B cell (primary cell): ENCODE data around the gene SKAP1. TPM values are rescaled to one million over a fixed set of nuclear protein-coding genes. Genes with fewer than 3 reads are reported as not detected.

Experiments
- ATAC-seq: fragments of 200-7000 bp; cut with Tn5 transposase; one replicate; pipeline ENCODE4 v1.10.0; 2021; ENCODE audit warnings: low read depth, mild to moderate bottlenecking, moderate number of reproducible peaks, moderate library complexity
- CTCF ChIA-PET: fragments of 350-600 bp; sonication (Branson Sonifier 250); formaldehyde crosslinking; loops from one replicate; lab custom pipeline; 2021; ENCODE audit warnings: antibody characterized with exemption, inconsistent platforms; lab: Charles Lee
- POLR2A ChIA-PET: fragments of 350-600 bp; sonication (Branson Sonifier 250); formaldehyde crosslinking; loops from one replicate; lab custom pipeline; 2021; ENCODE audit warnings: antibody characterized with exemption; lab: Charles Lee
- DNase-seq: peaks from one replicate; pipeline ENCODE4 v3.0.0; 2013
- H2AFZ ChIP-seq: 2 replicates; pipeline ENCODE4 v1.6.1; 2012; ENCODE audit warnings: mild to moderate bottlenecking, low read depth, low read length; ENCODE audit not compliant: insufficient read depth, poor library complexity, severe bottlenecking
- H3K27ac ChIP-seq, 2 donors: 1 replicate in 1 of 2; 2 replicates in 1 of 2; pipeline ENCODE4 v1.5.1; 2012 to 2013; ENCODE audit warnings: low read length in 2 of 2, mild to moderate bottlenecking in 2 of 2, moderate library complexity in 1 of 2
- H3K27me3 ChIP-seq, 4 experiments: fragments of 200-600 bp in 1 of 4; sonication (generic) in 1 of 4; replicated peaks in 1 of 4; 1 replicate in 2 of 4; 2 replicates in 2 of 4; pipeline versions ENCODE4 v1.6.1 to v1.7.0; 2013 to 2016; ENCODE audit warnings: low read length in 3 of 4, mild to moderate bottlenecking in 2 of 4, mixed read lengths in 1 of 4, moderate library complexity in 1 of 4; ENCODE audit not compliant: insufficient read depth in 4 of 4, control insufficient read depth in 3 of 4; ENCODE audit errors: control extremely low read depth in 1 of 4
- H3K36me3 ChIP-seq, 2 experiments: replicated peaks in 1 of 2; 1 replicate in 1 of 2; 2 replicates in 1 of 2; pipeline versions ENCODE4 v1.6.1 to v1.7.1; 2013; ENCODE audit warnings: low read length in 1 of 2; ENCODE audit not compliant: insufficient read depth in 2 of 2, control insufficient read depth in 1 of 2; ENCODE audit errors: control extremely low read depth in 1 of 2, extremely low read depth in 1 of 2
- H3K4me1 ChIP-seq, 2 donors: fragments of 200-600 bp in 1 of 2; sonication (generic) in 1 of 2; 1 replicate in 1 of 2; 2 replicates in 1 of 2; pipeline versions ENCODE4 v1.5.1 to v1.6.1; 2013 to 2017; ENCODE audit warnings: low read length in 2 of 2; ENCODE audit not compliant: control insufficient read depth in 2 of 2, insufficient read depth in 2 of 2
- H3K4me2 ChIP-seq: replicated peaks from 2 replicates; pipeline ENCODE3; 2012; ENCODE audit warnings: mild to moderate bottlenecking, low read depth, low read length; ENCODE audit not compliant: poor library complexity, severe bottlenecking
- H3K4me3 ChIP-seq, 5 experiments: fragments of 200-600 bp in 1 of 5; sonication (generic) in 1 of 5; 1 replicate in 3 of 5; 2 replicates in 2 of 5; pipeline versions ENCODE4 v1.5.1 to v1.7.0; 2011 to 2016; ENCODE audit warnings: low read length in 4 of 5, mild to moderate bottlenecking in 4 of 5, low read depth in 2 of 5, control low read depth in 1 of 5, moderate library complexity in 1 of 5; ENCODE audit not compliant: insufficient read depth in 1 of 5; ENCODE audit errors: control extremely low read depth in 1 of 5, extremely low read depth in 1 of 5
- H3K79me2 ChIP-seq: fragments of 200-600 bp; sonication (generic); one replicate; pipeline ENCODE4 v1.6.0; 2016; ENCODE audit warnings: low read length; ENCODE audit not compliant: control insufficient read depth, insufficient read depth
- H3K9ac ChIP-seq: fragments of 200-600 bp; sonication (generic); 2 replicates; pipeline ENCODE4 v1.6.1; 2017; ENCODE audit warnings: mild to moderate bottlenecking, low read length, moderate library complexity
- H3K9me3 ChIP-seq, 3 donors: one replicate each; pipeline versions ENCODE4 v1.6.1 to v1.7.1; 2013; ENCODE audit warnings: low read length in 2 of 3; ENCODE audit not compliant: control insufficient read depth in 2 of 3, insufficient read depth in 1 of 3; ENCODE audit errors: control extremely low read depth in 1 of 3
- H4K20me1 ChIP-seq: 2 replicates; pipeline ENCODE4 v1.6.0; 2012; ENCODE audit warnings: mild to moderate bottlenecking, low read length; ENCODE audit not compliant: insufficient read depth, control insufficient read depth, poor library complexity, severe bottlenecking
- H3K27ac Mint-ChIP-seq: one replicate; pipeline ENCODE4 v1.8.0; 2021; ENCODE audit warnings: mixed read lengths
- H3K27me3 Mint-ChIP-seq: one replicate; pipeline ENCODE4 v1.8.0; 2021; ENCODE audit warnings: mixed read lengths
- H3K4me1 Mint-ChIP-seq: one replicate; pipeline ENCODE4 v1.8.0; 2021; ENCODE audit warnings: mixed read lengths
- H3K4me3 Mint-ChIP-seq: one replicate; pipeline ENCODE4 v1.8.0; 2021; ENCODE audit warnings: mixed read lengths
- H3K9me3 Mint-ChIP-seq: one replicate; pipeline ENCODE4 v1.8.0; 2022; ENCODE audit warnings: mixed read lengths; ENCODE audit not compliant: insufficient read depth
- CTCF ChIP-seq: fragments of 200-600 bp; IDR thresholded peaks from one replicate; pipeline ENCODE4 v1.8.0; 2022; ENCODE audit warnings: antibody characterized with exemption, mild to moderate bottlenecking
- EZH2 ChIP-seq: IDR thresholded peaks from 2 replicates; pipeline ENCODE4 v1.6.1; 2012; ENCODE audit warnings: borderline replicate concordance, low read depth, mild to moderate bottlenecking, moderate library complexity, low read length; ENCODE audit not compliant: insufficient read depth, poor library complexity, severe bottlenecking
- WGBS: methylation state at CpG from one replicate; pipeline ENCODE4 v1.1.5; 2013; ENCODE audit warnings: missing lambda C conversion rate; ENCODE audit not compliant: insufficient coverage; 5-methylcytosine and 5-hydroxymethylcytosine counted together
- intact Hi-C: fragments of 100-400 bp; cut with micrococcal nuclease; formaldehyde crosslinking; loops from one replicate; pipeline ENCODE4 v1.10.0; 2022
- polyA plus RNA-seq: library from polyadenylated mRNA; depleted of rRNA; stranded (reverse); fragments of >200 nt; gene quantifications from 2 replicates; pipeline ENCODE4 v1.2.3, GENCODE V29; 2012
- total RNA-seq, 2 donors: library from RNA; stranded (reverse); fragments of 120-200 nt in 1 of 2; gene quantifications; 1 replicate in 1 of 2; 2 replicates in 1 of 2; pipeline versions ENCODE4 v1.2.3 to v1.2.4, GENCODE V29; 2013 to 2022

The SKAP1 gene
- total and polyA plus RNA-seq, 2 donors (not counting 1 experiment from before 2014, with no cell fraction given) = 33.1 to 37.3 TPM

GRCh38 chr17:48132385-48132784, 297.6 kb downstream of the SKAP1 start:
- H3K9me3 ChIP-seq = no peaks in the 10 kb centered on the region
- no peak overlapping the region for H3K9ac ChIP-seq
- POLR2A ChIA-PET = interaction anchor here (1.9 kb wide), 1 partner anchor 52 kb away, joined by 5 read pairs; no protein-coding TSS in a partner anchor
- H3K27me3 ChIP-seq = no peaks in the 10 kb centered on the region
- WGBS = 86% methylated on average over 3 of the region's 5 CpGs
- Mint-ChIP-seq H3K27me3 (no peaks in the 10 kb centered on the region), H3K4me1 (peaks cover 3% of the 10 kb centered on the region), H3K9me3 (no peaks in the 10 kb centered on the region), H3K4me3 (no peak overlapping the region), H3K27ac (no peak overlapping the region)
- no peak overlapping the region for H2AFZ ChIP-seq
- intact Hi-C loops = no loop called here
- no peak overlapping the region for H3K27ac ChIP-seq
- H3K79me2 ChIP-seq = no peaks in the 10 kb centered on the region
- DNase-seq (no peak), ATAC-seq (no peak)
- H3K4me1 ChIP-seq = no peaks in the 10 kb centered on the region
- no peak overlapping the region for H3K4me3 ChIP-seq
- no peaks in the 10 kb centered on the region for H4K20me1 ChIP-seq
- TF ChIP-seq CTCF (no peak), EZH2 (no peak)
- no peak overlapping the region for H3K4me2 ChIP-seq
- CTCF ChIA-PET = interaction anchor here (0.7 to 9.4 kb wide), 15 partner anchors 8 to 111 kb away, joined by 3 to 237 read pairs (median 4); partner anchors contain the start of gene NFE2L1
- H3K36me3 ChIP-seq = peaks cover 0 to 7% of the 10 kb centered on the region in 2 experiments

GRCh38 chr17:48131216-48131824, 298.7 kb downstream of the SKAP1 start:
- DNase-seq (peak; percentile 79), ATAC-seq (peak; percentile 87)
- no peak overlapping the region for H3K9ac ChIP-seq
- intact Hi-C loops = loop anchor here (1.0 to 2.0 kb wide), 4 partner anchors 21 to 105 kb away; partner anchors contain the start of gene CBX1
- Mint-ChIP-seq H3K4me1 (peaks cover 3% of the 10 kb centered on the region), H3K27ac (peak overlapping the region; percentile 7), H3K4me3 (no peak overlapping the region), H3K9me3 (no peaks in the 10 kb centered on the region), H3K27me3 (no peaks in the 10 kb centered on the region)
- H3K9me3 ChIP-seq = no peaks in the 10 kb centered on the region
- CTCF ChIA-PET = interaction anchor here (0.6 to 9.4 kb wide), 20 partner anchors 12 to 181 kb away, joined by 3 to 237 read pairs (median 3); partner anchors contain the start of gene SNX11
- H3K4me1 ChIP-seq = no peaks in the 10 kb centered on the region
- WGBS = no CpG with 5 or more reads among the region's 4 CpGs
- H3K27ac ChIP-seq = no peak overlapping the region
- H4K20me1 ChIP-seq = no peaks in the 10 kb centered on the region
- no peak overlapping the region for H3K4me2 ChIP-seq
- no peaks in the 10 kb centered on the region for H3K27me3 ChIP-seq
- no peaks in the 10 kb centered on the region for H3K79me2 ChIP-seq
- no peak for TF ChIP-seq EZH2
- peak; percentile 90 for TF ChIP-seq CTCF
- H3K36me3 ChIP-seq = peaks cover 0 to 13% of the 10 kb centered on the region in 2 experiments
- POLR2A ChIA-PET = interaction anchor here (0.6 kb wide), 1 partner anchor 50 kb away, joined by 4 read pairs; no protein-coding TSS in a partner anchor
- H2AFZ ChIP-seq = no peak overlapping the region
- H3K4me3 ChIP-seq = no peak overlapping the region
